Mucosa of descending colon (tissue), 3 donors: ENCODE measurements around the gene ROBO1. TPM values are rescaled to one million over a fixed set of nuclear protein-coding genes. Genes with fewer than 3 reads are reported as not detected.

Experiments used
- ATAC-seq: fragments of 200-7000 bp; cut with Tn5 transposase; one replicate; pipeline ENCODE4 v1.9.1; 2020; ENCODE audit warnings: mild to moderate bottlenecking, moderate library complexity
- DNase-seq, 3 donors: peaks; one replicate each; pipeline ENCODE4 v3.0.0-alpha.2; 2020
- H3K36me3 ChIP-seq: fragments of 200-600 bp; one replicate; pipeline ENCODE4 v1.8.0; 2021; ENCODE audit warnings: low read depth, mild to moderate bottlenecking
- H3K4me1 ChIP-seq: fragments of 200-600 bp; one replicate; pipeline ENCODE4 v1.8.0; 2021; ENCODE audit warnings: low read depth, mild to moderate bottlenecking
- H3K4me3 ChIP-seq: fragments of 200-600 bp; one replicate; pipeline ENCODE4 v1.8.0; 2021; ENCODE audit warnings: mild to moderate bottlenecking
- H3K9me3 ChIP-seq: fragments of 200-600 bp; one replicate; pipeline ENCODE4 v1.8.0; 2021; ENCODE audit warnings: mild to moderate bottlenecking
- CTCF ChIP-seq: fragments of 200-600 bp; IDR thresholded peaks from one replicate; pipeline ENCODE4 v1.8.0; 2022; ENCODE audit warnings: antibody characterized with exemption, mild to moderate bottlenecking
- intact Hi-C, 2 donors: fragments of 100-400 bp; cut with DNase I in 1 of 2; cut with micrococcal nuclease in 1 of 2; formaldehyde crosslinking; loops; one replicate each; pipeline versions ENCODE4 v1.11.0 to v1.11.1; 2022; cut with DNase I, micrococcal nuclease
- total RNA-seq, 3 donors: library from RNA; stranded (reverse); fragmentation: NEBNext Ultra II Directional in 2 of 3; extraction: Animal tissue kit (Norgen Biotek cat#: 25700) in 2 of 3; gene quantifications; one replicate each; pipeline versions ENCODE4 v1.2.1 to v1.2.4, GENCODE V29; 2021 to 2023
- donor health status: DM: no; HTN: no; CAD: no; lungs with moderate emphysema.
- donor health status: DM: no; HTN: no; CAD: no.
- donor health status: DM: no; HTN: yes; CAD: no.

The ROBO1 gene
- total RNA-seq, 3 donors from 2014 or later = 4.3 to 22.7 (median 10.1) TPM

- Histone ChIP-seq H3K4me1 (no peaks in the 10 kb centered on the region), H3K4me3 (no peak overlapping the region), H3K36me3 (no peaks in the 10 kb centered on the region), H3K9me3 (no peaks in the 10 kb centered on the region)
- no peak for TF ChIP-seq CTCF
- no peak for DNase-seq
- no peak for ATAC-seq
- intact Hi-C loops = no loop called here
Measured at GRCh38 chr3:78895528-78895927, 872.3 kb downstream of the ROBO1 start.

DNA sequence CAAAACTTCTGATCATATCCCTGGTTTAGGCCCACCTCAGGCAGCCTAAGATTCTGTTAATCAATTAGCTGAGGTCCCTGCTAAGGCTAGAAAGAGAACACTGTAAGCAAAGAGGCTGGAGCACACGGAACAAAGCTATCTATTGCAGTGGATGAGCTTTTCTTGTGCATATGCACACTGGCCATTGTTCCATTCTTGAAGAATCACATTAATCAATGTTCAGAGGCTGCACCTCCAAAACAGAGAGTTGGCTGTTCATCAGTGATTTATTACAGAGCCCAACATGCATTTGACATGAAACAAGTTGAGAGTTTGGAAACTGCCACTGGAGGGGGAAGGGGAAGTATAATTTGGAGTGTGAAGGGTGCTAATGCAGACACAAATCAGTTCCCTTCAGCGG lies 873.0 kb downstream of the ROBO1 start:
- no peak for DNase-seq
- Histone ChIP-seq H3K9me3 (no peaks in the 10 kb centered on the region), H3K4me1 (no peaks in the 10 kb centered on the region), H3K36me3 (no peaks in the 10 kb centered on the region), H3K4me3 (no peak overlapping the region)
- no peak for ATAC-seq
- intact Hi-C loops = no loop called here
- no peak for TF ChIP-seq CTCF

GRCh38 chr3:78893161-78893560 lies 874.6 kb downstream of the ROBO1 start:
- ATAC-seq (no peak), DNase-seq (no peak)
- intact Hi-C loops = no loop called here
- no peak overlapping the region for H3K4me3 ChIP-seq
- no peak for TF ChIP-seq CTCF
- H3K9me3 ChIP-seq = no peaks in the 10 kb centered on the region
- H3K36me3 ChIP-seq = no peaks in the 10 kb centered on the region
- H3K4me1 ChIP-seq = no peaks in the 10 kb centered on the region

- Histone ChIP-seq H3K4me3 (no peak overlapping the region), H3K9me3 (no peaks in the 10 kb centered on the region), H3K36me3 (no peaks in the 10 kb centered on the region), H3K4me1 (no peaks in the 10 kb centered on the region)
- DNase-seq (no peak), ATAC-seq (no peak)
- intact Hi-C loops = no loop called here
- TF ChIP-seq CTCF = no peak
Measured at GRCh38 chr3:78889348-78889747, 878.5 kb downstream of the ROBO1 start.

DNA sequence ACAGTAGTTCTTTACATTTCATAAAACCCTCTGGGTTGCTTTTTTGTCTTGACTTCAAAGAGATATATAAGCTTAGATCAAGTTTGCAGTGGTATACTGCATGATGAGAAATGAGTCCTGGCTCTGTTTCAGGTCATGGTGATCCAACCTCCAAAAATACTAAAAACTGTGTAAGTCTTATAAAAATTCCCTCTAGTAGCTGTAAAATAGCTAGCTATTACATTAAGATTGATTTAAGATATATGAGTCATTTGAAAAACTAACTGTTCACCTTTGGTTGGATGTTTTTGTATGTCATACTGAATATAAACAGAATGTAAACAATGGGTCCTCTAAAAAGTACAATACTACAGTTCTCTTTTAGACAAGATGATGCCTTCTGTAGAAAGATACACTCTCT lies 879.2 kb downstream of the ROBO1 start:
- intact Hi-C loops = no loop called here
- DNase-seq (no peak), ATAC-seq (no peak)
- no peaks in the 10 kb centered on the region for H3K36me3 ChIP-seq
- no peaks in the 10 kb centered on the region for H3K9me3 ChIP-seq
- H3K4me1 ChIP-seq = no peaks in the 10 kb centered on the region
- TF ChIP-seq CTCF = no peak
- H3K4me3 ChIP-seq = no peak overlapping the region

DNA sequence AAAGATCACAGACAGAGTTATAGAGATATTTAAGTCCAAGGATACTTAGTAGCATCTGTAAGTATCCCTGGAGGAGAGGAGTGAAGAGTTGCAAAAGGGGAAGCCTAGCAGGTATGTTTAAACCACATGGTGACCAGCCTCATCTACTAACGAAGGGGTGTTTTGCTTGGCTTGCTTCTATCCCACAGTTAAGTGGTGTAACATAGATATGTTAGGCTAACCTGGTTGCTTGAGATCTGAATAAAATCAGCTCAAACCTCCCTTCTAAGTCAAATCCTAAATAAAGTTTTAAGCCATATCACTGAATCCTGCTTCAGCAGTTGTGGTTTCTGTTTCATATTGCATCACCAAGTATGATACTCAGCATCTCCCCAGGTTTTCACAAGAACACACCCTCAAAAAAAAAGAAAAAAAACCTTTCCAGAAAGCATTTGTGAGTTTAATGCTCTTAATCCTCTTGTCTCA lies 880.2 kb downstream of the ROBO1 start:
- TF ChIP-seq CTCF = no peak
- Histone ChIP-seq H3K4me3 (no peak overlapping the region), H3K9me3 (no peaks in the 10 kb centered on the region), H3K36me3 (no peaks in the 10 kb centered on the region), H3K4me1 (no peaks in the 10 kb centered on the region)
- ATAC-seq = no peak
- intact Hi-C loops = no loop called here
- no peak for DNase-seq
